HG03066 (cell line): ENCODE measurements around the gene PVALB.

Experiments
- ATAC-seq: cut with Tn5 transposase; IDR thresholded peaks from one replicate; pipeline ENCODE4 v1.9.1; 2021; ENCODE audit warnings: low read depth; ENCODE audit not compliant: unreplicated experiment

Gene PVALB

DNA sequence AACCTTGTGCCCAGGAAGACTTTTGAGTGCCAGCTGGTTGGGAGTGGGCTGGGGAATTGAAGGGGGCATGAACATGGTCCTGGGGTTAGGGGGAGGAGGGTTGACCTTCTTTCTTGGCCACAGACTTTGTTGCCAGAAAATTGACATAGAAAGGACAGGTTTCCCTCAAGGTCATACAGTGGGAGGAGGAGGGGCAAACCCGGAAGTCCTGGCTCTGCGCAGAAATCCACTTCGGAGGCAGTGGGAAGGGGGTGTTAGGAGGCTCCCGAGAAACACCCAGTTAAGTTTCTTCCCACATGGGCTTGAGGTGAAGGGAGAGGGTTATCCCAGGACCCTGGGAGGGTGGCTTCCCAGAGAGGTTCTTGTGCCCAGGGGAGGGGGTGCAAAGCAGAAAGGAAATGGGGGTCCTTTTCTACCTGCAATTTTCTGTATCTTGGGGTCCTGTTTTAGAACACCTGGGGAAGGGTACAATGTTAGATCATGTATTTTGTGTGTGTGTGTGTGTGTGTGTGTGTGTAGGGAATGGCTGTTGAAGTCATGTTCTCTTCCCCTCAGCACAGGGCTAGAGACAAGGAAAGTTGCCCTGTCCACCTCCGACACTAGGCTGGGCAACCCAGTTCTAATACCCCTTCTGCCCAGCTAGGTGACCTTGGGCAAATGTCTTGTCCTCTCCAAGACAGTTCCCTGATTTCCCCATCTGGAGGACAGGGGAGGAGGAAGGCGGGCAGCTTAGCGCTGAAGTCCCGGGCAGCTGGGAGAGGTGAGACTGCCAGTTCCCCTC is 1.1 kb downstream of the PVALB start:
- no peak for ATAC-seq

GRCh38 chr22:36814801-36815200 is 2.0 kb downstream of the PVALB start:
- ATAC-seq: no peak

GRCh38 chr22:36811094-36811800 is 5.6 kb downstream of the PVALB start:
- ATAC-seq: no peak

GRCh38 chr22:36809351-36809750 is 7.5 kb downstream of the PVALB start:
- no peak for ATAC-seq

- no peak for ATAC-seq
These were observed 8.0 kb downstream of the PVALB start for GRCh38 chr22:36808721-36809344.

GRCh38 chr22:36807627-36808026 is 9.2 kb downstream of the PVALB start:
- no peak for ATAC-seq

- ATAC-seq: no peak
These were observed 10.0 kb downstream of the PVALB start for GRCh38 chr22:36806835-36807234.

- no peak for ATAC-seq
These were observed 13.5 kb downstream of the PVALB start for GRCh38 chr22:36803358-36803757.

- ATAC-seq: no peak
These were observed 18.2 kb downstream of the PVALB start for GRCh38 chr22:36798674-36799066.

DNA sequence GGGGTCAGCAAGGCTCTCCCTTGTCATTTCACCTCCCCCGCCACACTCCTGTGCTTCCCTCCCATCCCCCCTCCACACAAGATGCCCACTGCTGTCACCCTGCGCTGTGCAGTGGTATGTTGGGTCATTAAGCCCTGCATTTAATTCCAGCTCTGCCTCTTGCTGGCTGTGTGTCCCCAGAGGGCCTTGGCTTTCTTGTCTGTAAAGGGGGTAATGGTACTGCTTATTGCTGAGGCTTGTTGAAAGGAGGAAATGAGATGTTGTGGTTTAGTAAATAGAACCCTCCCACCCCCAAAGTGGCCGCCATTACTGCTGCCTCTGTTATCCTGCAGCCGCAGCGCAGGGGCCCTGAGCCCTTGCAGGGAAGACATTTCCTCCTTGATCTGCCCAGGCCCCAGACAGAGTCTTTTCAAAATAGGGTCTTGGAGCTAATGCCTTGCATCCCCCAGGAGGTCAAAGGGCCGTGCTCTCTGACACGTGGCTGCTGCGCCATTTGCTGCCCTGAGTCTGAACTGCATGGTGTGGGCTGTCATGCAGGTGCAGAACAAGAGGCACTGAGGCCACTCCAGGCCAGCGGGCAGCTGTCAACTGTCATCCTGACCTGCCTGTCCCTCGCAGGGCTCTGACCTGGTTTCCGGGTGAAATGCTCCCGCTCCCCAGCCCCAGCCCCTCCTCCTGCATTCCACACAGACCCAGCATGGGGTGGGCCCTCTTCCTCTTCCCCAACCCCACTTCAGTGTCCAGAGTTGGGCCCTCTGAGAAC is 18.7 kb downstream of the PVALB start:
- ATAC-seq: no peak

DNA sequence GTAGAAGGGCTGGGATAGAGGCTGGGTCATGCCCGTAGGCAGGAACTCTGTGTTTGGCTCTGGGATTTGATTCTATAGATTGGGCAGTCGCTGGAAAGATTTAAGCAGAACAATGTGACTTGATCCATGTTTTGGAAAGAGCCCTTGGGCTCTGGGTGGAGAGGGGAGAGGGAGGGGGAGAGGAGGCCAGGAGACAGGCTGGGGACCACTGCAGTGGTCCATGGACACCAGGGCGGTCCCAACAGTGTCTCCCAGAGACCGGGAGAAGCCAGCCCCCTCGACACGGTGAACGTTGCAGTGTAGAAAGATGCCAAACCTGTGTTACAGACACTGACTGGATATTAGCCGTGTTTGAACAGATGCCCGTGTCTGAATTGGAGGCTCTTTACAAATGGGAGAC is 19.5 kb downstream of the PVALB start:
- no peak for ATAC-seq

DNA sequence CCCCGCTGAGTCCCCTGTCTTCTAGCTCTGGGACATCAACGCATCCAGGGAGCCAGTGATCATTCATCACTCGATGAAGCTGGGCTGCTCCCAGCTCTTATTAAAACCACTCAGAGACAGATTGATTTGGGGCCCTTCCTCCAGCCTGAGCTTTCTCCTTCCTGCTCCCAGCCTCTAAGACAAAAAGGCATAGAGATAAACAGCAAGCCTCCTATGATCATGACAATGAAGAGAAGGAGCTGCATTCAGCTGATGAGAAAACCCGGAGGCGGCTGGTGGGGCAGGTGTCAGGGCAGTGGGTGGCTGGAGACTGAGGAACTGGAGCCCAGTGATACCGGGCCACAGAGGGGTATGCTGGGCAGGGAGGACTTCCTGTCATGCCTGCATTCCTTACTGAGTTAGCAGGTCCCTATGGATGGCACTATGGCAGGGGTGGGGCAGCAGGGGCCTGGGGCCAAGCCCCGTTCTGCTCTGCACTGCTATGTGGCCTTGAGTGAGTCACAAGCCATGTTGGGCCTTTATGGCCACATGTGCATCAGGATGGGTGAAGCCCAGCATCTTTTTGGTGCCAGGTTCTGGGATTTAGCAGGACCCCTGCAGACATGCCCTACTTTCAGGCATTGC is 20.2 kb downstream of the PVALB start:
- no peak for ATAC-seq

- no peak for ATAC-seq
These were observed 21.2 kb downstream of the PVALB start for GRCh38 chr22:36795633-36796032.

DNA sequence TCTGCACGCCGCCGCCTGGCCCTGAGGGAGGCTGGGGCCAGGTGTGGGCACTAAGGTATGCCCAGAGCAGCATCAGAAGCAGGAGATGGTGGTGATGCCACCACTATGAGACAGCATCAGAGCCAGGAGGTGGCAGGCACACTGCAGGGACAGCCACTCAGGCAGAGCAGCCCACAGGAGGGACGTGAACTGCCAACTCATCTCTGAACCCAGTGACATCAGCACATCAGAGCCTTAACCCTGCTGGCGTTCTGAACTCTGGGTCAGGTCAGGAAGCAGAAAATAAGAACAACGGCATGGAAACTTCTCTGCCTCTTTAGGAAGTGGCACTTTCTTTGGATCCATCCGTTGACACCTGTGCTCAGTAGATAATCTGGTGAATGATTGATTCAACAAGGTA is 26.2 kb downstream of the PVALB start:
- no peak for ATAC-seq

- no peak for ATAC-seq
These were observed 29.4 kb downstream of the PVALB start for GRCh38 chr22:36787204-36787988.

DNA sequence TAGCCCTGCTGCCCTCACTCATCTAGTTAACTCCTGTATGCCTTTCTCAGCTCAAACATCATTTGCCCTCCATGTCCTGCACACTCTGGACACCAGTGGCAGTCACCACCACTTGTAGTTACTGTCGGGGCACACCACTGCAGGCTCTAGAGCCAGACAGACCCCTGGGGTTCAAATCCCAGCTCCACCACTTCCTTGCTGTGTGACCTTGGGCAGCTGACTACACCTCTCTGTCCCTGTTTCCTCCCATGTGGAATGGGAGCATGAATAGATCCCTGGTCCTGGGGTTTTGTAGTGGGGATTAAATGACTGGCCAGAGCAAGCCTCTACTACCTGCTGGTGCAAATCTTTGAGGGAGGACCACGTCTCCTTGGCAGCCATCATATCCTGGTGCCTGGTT is 33.1 kb downstream of the PVALB start:
- ATAC-seq: no peak

DNA sequence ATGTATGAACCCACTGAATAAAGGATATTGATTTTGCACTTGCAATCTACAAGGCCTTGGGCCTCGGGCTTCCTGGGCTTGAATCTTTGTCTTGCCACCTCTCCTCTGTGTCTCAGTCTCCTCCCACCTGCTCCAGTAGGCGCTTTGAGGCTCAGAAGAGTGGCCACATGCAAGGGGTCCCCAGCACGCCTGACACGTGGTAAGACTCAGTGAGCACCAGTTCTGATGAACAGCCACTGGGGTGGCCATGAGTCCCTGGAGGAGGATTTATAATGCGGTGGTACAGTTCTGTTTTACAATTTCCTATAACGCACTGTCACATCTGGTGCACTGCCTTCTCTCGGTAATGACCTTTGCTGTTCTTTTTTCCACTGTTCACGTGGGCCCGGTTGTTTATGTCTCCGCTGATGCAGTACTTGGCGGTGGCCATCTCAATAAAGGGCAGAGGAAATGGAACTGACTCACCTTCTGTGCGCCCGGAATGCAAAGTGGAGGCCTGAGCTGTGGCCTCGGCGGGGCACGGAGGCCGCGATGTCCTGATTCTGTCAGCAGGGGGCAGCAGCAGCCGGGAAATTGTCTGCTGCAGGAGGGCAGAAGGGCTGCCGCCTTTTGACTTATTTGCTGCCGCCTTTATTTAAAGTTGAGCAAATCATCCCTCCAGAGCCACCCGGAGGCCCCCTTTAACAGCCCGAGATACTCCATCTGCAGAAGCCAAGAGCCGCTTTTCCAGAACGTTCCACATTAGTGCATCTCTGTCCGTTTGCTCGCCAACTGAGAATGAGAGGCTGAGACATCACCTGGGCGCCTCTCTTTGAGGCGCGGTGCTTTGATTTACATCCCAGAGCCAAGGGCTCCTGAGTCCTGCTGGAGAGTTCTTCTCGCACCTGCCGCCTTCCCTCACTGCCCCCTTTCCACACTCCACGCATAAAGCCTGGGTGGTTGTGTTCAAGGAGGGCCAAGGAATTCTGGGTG is 34.9 kb downstream of the PVALB start:
- ATAC-seq: no peak

- ATAC-seq: no peak
These were observed 38.8 kb downstream of the PVALB start for GRCh38 chr22:36778020-36778419.

DNA sequence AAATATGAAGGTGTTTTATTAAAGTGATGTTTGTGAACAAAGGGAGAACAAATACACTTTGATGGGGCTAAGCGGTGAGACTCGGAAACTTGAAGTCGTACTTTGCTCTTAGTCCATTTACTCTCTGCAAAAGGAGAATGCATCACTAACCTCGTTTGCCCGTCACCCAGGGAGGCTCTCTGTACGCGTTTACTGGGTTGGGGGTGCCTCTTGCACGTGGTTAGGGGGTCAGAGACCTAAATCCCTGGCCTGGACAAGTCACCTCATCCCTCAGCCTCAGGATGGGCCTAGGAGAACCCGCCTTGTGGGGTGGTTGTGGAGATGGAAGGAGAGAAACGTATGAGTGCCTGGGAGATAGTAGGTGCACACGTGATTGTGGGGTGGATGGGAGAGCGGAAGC is 40.1 kb downstream of the PVALB start:
- no peak for ATAC-seq
